ENCODE results near the gene PIGU.

Gene PIGU

DNA sequence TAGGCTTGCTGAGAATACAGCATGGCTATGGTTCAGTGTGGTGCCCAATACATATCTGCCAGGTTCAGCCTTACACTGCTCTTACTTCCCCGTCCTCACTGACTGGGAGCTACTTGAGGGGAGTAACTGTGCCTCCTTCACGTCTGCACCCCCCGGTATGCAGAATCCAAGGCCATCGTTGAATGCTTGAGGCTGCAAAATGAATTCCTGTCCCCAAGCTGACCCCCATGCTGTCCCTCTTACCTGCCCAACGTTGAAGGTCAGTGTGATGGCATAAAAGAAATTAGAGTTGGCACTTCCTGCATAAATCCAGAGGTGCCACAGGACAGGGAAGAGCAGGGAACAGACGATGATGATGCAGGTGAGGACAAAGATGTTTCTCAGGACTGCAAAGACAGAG, 102.0 kb downstream of the PIGU start:
- H3K4me3 ChIP-seq (ENCODE audit: low read length), result no peak overlapping the region
- no peaks in the 10 kb centered on the region for H3K4me1 ChIP-seq (ENCODE audit: control insufficient read depth, insufficient read depth, low read length)
- H3K27me3 ChIP-seq (ENCODE audit: control insufficient read depth, insufficient read depth, low read length), result no peaks in the 10 kb centered on the region
- peaks cover 6% of the 10 kb centered on the region for H3K36me3 ChIP-seq (ENCODE audit: control insufficient read depth, insufficient read depth, low read length)
- H3K9ac ChIP-seq (ENCODE audit: low read length), result no peak overlapping the region
- no peak overlapping the region for H3K27ac ChIP-seq (ENCODE audit: low read depth, low read length)

DNA sequence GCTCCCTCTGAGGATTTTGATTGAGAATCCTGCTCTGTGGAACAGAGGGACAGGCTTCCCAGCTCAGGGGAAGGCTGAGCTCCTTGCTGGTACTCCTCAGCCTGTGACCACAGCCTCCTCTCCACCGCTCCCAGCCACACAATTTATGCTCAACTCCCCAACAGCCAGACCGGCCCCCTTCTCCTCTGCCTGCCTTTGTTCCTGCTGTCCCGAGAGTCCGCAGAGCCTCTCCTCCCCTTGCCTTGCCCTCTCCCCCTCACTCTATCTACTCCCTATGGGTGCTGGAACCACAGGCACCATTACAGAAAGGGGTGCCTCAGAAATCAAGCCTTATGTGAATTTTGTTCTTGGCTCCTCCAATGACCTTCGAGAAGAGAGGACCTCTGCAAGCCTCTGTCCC, 102.5 kb downstream of the PIGU start:
- no peaks in the 10 kb centered on the region for H3K4me1 ChIP-seq (ENCODE audit: control insufficient read depth, insufficient read depth, low read length)
- no peak overlapping the region for H3K9ac ChIP-seq (ENCODE audit: low read length)
- H3K27ac ChIP-seq (ENCODE audit: low read depth, low read length), result no peak overlapping the region
- peaks cover 6% of the 10 kb centered on the region for H3K36me3 ChIP-seq (ENCODE audit: control insufficient read depth, insufficient read depth, low read length)
- no peaks in the 10 kb centered on the region for H3K27me3 ChIP-seq (ENCODE audit: control insufficient read depth, insufficient read depth, low read length)
- no peak overlapping the region for H3K4me3 ChIP-seq (ENCODE audit: low read length)

DNA sequence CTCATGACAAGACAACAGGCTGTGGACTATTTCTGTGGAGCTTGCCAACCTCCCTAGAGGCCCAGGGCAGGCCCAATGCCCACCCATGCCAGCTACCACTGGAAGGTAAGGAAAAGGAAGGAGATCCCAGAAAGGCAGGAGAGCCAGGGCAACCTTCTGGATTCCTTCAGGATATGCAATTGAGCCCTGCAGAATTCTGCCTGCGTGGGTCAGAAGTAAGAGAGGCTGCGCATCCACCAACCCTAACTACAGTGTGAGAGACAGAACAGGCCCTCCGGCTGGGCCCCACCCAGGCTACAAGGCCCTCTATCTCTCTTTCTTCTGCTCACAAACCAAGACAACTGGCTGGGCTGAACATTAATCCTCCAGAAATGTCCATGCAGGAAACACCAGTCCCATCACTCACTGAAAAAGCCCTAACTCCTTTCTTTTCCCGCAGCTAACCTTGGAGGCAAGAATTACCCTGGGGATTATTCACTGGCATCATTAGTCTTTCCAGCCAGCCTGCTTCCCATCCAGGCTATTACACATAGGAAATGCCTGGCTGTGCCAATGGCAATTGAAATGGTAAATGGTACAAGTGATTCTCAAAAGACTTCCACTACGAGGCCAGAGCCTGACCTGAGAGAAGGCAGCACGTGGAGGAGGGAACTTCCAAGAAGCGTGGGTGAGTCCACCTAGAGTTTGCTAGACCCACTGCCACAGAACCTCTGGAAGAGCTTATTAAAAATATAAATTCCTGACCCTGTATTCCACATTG, 103.2 kb downstream of the PIGU start:
- no peak overlapping the region for H3K4me3 ChIP-seq (ENCODE audit: low read length)
- peaks cover 6% of the 10 kb centered on the region for H3K36me3 ChIP-seq (ENCODE audit: control insufficient read depth, insufficient read depth, low read length)
- H3K4me1 ChIP-seq (ENCODE audit: control insufficient read depth, insufficient read depth, low read length), result no peaks in the 10 kb centered on the region
- H3K27me3 ChIP-seq (ENCODE audit: control insufficient read depth, insufficient read depth, low read length), result no peaks in the 10 kb centered on the region
- H3K9ac ChIP-seq (ENCODE audit: low read length), result no peak overlapping the region
- no peak overlapping the region for H3K27ac ChIP-seq (ENCODE audit: low read depth, low read length)

DNA sequence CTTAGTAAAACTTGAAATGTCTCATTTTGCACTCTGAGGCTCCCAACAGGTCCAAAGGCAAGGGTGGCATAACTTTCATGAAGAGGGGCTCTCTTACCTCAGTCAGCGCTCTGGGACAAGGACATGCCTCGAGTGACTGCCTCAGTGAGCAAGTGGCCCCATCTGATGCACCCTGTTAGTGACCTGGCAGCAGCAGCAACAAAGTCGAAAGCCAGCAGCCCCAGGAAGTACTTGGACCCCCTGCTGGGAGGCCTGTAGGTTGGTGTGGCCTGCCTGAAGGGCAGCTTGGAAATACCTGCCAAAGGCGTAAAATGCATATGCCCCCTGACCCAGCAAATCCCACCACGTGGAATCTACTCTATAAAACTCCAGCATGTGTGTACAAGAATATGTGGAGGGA, 105.1 kb downstream of the PIGU start:
- Histone ChIP-seq H3K27ac (ENCODE audit: low read depth, low read length) (no peak overlapping the region), H3K27me3 (ENCODE audit: control insufficient read depth, insufficient read depth, low read length) (no peaks in the 10 kb centered on the region), H3K36me3 (ENCODE audit: control insufficient read depth, insufficient read depth, low read length) (peaks cover 10% of the 10 kb centered on the region), H3K4me1 (ENCODE audit: control insufficient read depth, insufficient read depth, low read length) (no peaks in the 10 kb centered on the region), H3K9ac (ENCODE audit: low read length) (no peak overlapping the region), H3K4me3 (ENCODE audit: low read length) (no peak overlapping the region)

DNA sequence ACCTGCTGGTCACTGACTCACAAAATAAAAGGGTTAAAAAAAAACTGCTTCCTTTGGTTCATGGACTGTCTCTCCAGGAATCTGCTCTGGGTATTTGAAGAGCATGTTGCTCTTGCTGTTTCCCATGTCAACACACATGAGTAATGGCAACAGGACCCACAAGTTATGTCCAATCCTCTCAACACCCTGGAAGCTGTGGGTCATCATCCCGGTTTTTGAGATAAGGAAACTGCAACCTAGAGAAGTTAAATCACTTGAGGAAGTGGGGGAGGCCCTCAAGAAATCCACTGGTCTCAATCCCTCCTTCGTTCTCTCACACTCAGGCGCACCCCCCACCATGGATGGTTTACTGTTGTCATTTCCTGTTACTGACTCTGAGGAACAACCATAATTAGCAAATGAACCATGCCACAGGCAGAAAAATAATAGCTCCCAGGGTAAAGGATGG, 106.0 kb downstream of the PIGU start:
- no peak overlapping the region for H3K27ac ChIP-seq (ENCODE audit: low read depth, low read length)
- H3K9ac ChIP-seq (ENCODE audit: low read length), result no peak overlapping the region
- H3K4me3 ChIP-seq (ENCODE audit: low read length), result no peak overlapping the region
- no peaks in the 10 kb centered on the region for H3K27me3 ChIP-seq (ENCODE audit: control insufficient read depth, insufficient read depth, low read length)
- H3K36me3 ChIP-seq (ENCODE audit: control insufficient read depth, insufficient read depth, low read length), result peaks cover 10% of the 10 kb centered on the region
- no peaks in the 10 kb centered on the region for H3K4me1 ChIP-seq (ENCODE audit: control insufficient read depth, insufficient read depth, low read length)

DNA sequence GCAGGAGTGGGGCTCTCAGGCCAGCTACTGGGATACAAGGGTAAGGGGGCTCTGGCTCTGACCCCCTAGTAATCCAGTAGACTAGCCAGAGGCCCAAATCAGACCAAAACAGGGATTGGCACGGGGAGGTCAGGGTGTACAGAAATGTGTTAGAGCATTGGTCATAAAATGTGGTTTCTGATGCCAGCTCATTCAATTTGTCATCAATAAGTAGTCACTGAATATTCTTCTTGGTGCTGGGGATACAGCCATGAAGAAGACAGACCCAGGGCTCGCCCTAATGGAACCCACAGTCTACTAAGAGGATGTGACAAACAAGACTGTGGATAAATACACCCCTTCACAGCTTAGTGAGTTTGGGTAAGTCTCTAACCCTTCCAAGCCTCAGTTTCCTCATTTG, 107.3 kb downstream of the PIGU start:
- H3K27me3 ChIP-seq (ENCODE audit: control insufficient read depth, insufficient read depth, low read length), result no peaks in the 10 kb centered on the region
- H3K4me1 ChIP-seq (ENCODE audit: control insufficient read depth, insufficient read depth, low read length), result no peaks in the 10 kb centered on the region
- peaks cover 10% of the 10 kb centered on the region for H3K36me3 ChIP-seq (ENCODE audit: control insufficient read depth, insufficient read depth, low read length)
- H3K9ac ChIP-seq (ENCODE audit: low read length), result no peak overlapping the region
- H3K27ac ChIP-seq (ENCODE audit: low read depth, low read length), result no peak overlapping the region
- no peak overlapping the region for H3K4me3 ChIP-seq (ENCODE audit: low read length)

DNA sequence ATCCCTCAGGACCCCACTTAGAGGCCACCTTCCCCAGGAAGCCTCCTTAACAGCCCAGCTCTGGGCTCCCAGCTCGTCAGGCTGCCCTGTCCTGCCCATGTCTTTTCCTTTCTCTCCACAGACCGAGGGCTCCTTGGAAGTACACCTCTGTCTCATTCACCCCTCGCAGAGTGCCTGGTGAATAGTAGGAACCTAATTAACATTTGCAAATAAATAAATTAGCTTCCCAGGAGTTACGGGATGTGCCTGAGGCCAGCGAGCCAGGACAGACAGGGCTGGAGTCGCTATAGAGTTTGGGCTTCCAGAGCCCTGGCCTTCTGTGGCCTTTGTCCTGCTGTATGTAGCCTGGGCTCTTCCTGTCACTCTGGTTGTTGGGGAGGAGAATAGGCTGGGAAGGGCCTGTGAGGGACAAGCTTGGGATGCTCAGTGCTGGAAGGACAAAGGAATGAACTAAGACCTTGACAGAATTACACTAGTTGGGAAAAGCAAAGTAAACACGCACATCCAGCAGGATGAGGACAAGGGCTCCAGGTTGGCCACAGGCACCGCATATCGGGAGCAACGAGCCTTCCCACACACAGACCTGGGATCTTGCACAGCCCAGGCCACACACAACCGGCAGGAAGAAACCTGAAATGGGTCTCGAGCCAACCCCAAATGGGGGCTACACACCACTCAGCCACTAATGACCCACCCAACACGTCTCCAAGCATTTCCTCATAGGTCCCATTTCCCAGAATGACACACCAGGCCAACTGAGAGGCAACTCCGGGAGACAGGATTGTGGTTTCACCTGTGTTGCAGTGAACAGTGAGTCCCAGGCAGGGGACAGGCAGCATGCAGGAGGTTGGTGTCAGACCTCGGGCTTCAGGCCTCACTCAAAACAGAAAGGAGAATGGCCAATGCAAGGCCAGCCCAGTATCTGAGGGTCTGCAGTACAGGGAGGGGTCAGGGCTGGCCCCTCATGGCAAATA, 108.7 kb downstream of the PIGU start:
- Histone ChIP-seq H3K27me3 (ENCODE audit: control insufficient read depth, insufficient read depth, low read length) (no peaks in the 10 kb centered on the region), H3K4me3 (ENCODE audit: low read length) (no peak overlapping the region), H3K27ac (ENCODE audit: low read depth, low read length) (no peak overlapping the region), H3K36me3 (ENCODE audit: control insufficient read depth, insufficient read depth, low read length) (peaks cover 7% of the 10 kb centered on the region), H3K9ac (ENCODE audit: low read length) (no peak overlapping the region), H3K4me1 (ENCODE audit: control insufficient read depth, insufficient read depth, low read length) (no peaks in the 10 kb centered on the region)

DNA sequence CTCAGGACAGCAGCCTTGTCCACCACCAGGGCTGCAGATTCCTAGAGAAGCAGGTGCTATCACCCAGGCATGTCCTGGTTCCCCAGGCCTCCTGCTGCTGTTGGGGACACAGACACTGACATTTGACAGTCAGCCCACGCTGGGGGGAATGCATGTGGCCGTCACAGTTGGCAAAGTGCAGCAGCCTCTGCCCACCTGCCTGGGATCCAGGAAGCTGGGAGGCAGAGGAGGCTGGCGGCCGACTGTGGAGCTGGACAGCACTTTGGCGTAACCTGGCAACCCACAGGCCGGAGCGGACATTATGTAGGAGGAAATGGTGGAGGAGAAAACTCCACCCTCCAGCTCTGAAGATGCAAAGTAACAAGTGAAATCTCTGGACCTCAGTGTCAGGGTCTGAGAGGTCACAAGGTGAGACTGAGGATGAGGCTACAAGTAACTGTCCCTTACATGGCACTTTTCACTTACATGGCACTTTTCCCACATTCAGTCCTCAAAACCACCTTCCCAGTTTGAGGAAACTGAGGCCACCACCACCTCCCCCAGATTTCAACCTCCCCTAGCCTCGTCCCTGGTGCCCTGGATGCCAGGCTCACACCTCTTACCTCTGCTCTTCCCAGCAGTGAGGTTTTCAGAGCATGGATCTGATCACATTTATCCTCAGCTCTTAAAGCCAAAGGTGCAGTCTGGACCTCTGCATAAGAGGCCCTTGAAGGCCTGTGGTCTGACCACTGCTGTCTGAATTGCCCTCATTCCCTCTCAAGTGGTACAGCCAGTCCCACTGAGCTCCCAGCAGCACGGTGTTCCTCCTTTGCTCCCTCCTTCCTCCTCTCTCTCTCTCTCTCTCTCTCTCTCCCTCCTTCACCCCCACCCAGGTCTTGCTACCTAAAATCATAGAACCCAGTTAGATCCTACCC, 109.7 kb downstream of the PIGU start:
- H3K36me3 ChIP-seq (ENCODE audit: control insufficient read depth, insufficient read depth, low read length), result peaks cover 7% of the 10 kb centered on the region
- H3K4me1 ChIP-seq (ENCODE audit: control insufficient read depth, insufficient read depth, low read length), result no peaks in the 10 kb centered on the region
- no peaks in the 10 kb centered on the region for H3K27me3 ChIP-seq (ENCODE audit: control insufficient read depth, insufficient read depth, low read length)
- no peak overlapping the region for H3K27ac ChIP-seq (ENCODE audit: low read depth, low read length)
- no peak overlapping the region for H3K9ac ChIP-seq (ENCODE audit: low read length)
- no peak overlapping the region for H3K4me3 ChIP-seq (ENCODE audit: low read length)

DNA sequence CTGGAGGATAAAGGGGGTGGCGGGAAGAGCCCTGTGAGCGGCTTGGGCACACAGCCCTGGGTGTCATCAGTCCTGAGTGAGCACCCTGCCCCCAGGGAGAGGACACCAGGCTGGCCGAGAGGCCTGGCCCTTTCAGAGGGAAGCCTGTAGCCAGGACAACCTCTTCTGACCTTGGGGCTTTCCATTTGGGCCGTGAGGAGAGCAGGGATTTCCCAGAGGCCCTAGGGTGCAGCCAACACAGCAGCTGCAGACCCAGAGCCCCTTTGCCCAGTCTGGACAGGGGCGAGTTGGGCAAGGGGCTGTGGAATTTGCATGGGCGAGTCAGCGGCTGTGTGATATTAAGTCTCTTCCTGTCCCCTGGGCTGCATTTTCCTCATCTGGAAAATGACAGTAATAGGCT, 112.1 kb downstream of the PIGU start:
- Histone ChIP-seq H3K4me1 (ENCODE audit: control insufficient read depth, insufficient read depth, low read length) (no peaks in the 10 kb centered on the region), H3K36me3 (ENCODE audit: control insufficient read depth, insufficient read depth, low read length) (peaks cover 4% of the 10 kb centered on the region), H3K4me3 (ENCODE audit: low read length) (no peak overlapping the region), H3K9ac (ENCODE audit: low read length) (no peak overlapping the region), H3K27me3 (ENCODE audit: control insufficient read depth, insufficient read depth, low read length) (no peaks in the 10 kb centered on the region), H3K27ac (ENCODE audit: low read depth, low read length) (no peak overlapping the region)

DNA sequence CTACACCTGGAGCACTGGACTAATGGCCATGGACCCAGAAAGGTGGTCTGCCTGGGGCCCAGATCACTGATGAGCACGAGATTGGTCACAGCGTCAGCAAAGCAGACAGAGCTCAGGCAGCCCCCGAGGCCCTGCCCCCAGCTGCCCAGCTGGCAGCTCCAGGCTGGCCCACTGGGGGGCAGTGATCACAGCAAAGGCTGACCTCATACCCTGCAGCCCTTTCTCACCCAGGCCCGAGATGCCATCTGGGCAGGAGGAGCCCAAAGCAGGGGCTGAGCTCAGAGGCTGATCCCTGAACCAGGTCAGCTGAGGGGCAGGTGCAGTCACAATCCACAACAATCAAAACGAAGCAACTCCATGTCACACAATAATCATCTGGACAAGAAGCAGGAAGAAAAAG, 114.3 kb downstream of the PIGU start:
- no peaks in the 10 kb centered on the region for H3K4me1 ChIP-seq (ENCODE audit: control insufficient read depth, insufficient read depth, low read length)
- peaks cover 4% of the 10 kb centered on the region for H3K36me3 ChIP-seq (ENCODE audit: control insufficient read depth, insufficient read depth, low read length)
- no peaks in the 10 kb centered on the region for H3K27me3 ChIP-seq (ENCODE audit: control insufficient read depth, insufficient read depth, low read length)
- no peak overlapping the region for H3K27ac ChIP-seq (ENCODE audit: low read depth, low read length)
- H3K4me3 ChIP-seq (ENCODE audit: low read length), result no peak overlapping the region
- H3K9ac ChIP-seq (ENCODE audit: low read length), result no peak overlapping the region

DNA sequence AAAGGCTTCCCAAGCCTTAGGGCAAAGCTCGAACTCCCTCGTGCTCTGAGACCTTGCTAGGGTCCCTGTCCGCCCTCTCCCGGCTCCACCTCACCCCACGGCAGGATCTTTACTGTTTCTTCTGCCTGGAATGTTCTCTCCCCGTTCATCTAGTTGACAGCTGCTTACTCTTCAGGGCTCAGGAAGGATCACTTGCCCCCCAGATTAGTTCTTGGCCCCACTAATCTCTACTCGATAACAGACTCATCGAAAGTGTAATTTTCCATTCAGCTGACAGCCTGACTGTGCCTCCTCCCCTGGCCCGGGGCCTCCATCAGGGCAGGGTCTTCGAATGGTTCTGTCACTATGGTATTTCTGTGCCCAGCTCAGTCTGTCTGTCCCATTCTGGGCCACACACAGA, 115.2 kb downstream of the PIGU start:
- Histone ChIP-seq H3K4me3 (ENCODE audit: low read length) (no peak overlapping the region), H3K9ac (ENCODE audit: low read length) (no peak overlapping the region), H3K4me1 (ENCODE audit: control insufficient read depth, insufficient read depth, low read length) (no peaks in the 10 kb centered on the region), H3K27me3 (ENCODE audit: control insufficient read depth, insufficient read depth, low read length) (no peaks in the 10 kb centered on the region), H3K27ac (ENCODE audit: low read depth, low read length) (no peak overlapping the region), H3K36me3 (ENCODE audit: control insufficient read depth, insufficient read depth, low read length) (no peaks in the 10 kb centered on the region)

DNA sequence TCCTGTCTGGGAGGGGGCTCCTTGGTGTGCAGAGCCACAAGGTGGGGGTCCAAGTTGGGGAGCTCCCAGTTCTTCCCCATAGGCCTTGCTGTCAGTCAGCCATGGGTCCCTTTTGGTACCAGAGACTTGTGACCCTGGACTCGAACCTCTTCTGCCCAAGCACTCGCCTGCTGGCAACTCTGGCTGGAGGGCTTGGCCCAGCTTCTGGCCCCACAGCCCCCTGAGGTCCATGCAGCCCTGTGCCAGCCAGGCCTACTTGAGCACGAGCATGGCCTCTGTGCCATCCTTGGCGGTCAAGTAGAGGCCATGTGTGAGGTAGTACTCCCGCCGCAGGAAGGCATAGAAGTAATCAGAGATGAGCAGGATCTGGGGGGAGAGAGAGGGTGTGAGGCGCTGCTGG, 116.3 kb downstream of the PIGU start:
- no peak overlapping the region for H3K4me3 ChIP-seq (ENCODE audit: low read length)
- no peaks in the 10 kb centered on the region for H3K36me3 ChIP-seq (ENCODE audit: control insufficient read depth, insufficient read depth, low read length)
- H3K4me1 ChIP-seq (ENCODE audit: control insufficient read depth, insufficient read depth, low read length), result no peaks in the 10 kb centered on the region
- no peak overlapping the region for H3K27ac ChIP-seq (ENCODE audit: low read depth, low read length)
- H3K27me3 ChIP-seq (ENCODE audit: control insufficient read depth, insufficient read depth, low read length), result no peaks in the 10 kb centered on the region
- H3K9ac ChIP-seq (ENCODE audit: low read length), result no peak overlapping the region
